Esophagus squamous epithelium (tissue), 4 donors: ENCODE results near the gene QKI.

Experiments
- POLR2A ChIP-seq, 4 donors: fragments of 450-650 bp; IDR thresholded peaks; one replicate each; pipeline ENCODE4 v1.6.1; 2017; ENCODE audit warnings: antibody characterized with exemption in 4 of 4, mild to moderate bottlenecking in 4 of 4, moderate library complexity in 3 of 4
- TF ChIP-seq, protein P1 (sequence below), 6 experiments: fragments of 450-650 bp in 4 of 6; fragments of 200-600 bp in 2 of 6; sonication (generic) in 2 of 6; IDR thresholded peaks; one replicate each; pipeline ENCODE4 v1.5.1; 2016 to 2019; ENCODE audit warnings: antibody characterized with exemption in 6 of 6, mild to moderate bottlenecking in 4 of 6, moderate library complexity in 4 of 6

DNA sequence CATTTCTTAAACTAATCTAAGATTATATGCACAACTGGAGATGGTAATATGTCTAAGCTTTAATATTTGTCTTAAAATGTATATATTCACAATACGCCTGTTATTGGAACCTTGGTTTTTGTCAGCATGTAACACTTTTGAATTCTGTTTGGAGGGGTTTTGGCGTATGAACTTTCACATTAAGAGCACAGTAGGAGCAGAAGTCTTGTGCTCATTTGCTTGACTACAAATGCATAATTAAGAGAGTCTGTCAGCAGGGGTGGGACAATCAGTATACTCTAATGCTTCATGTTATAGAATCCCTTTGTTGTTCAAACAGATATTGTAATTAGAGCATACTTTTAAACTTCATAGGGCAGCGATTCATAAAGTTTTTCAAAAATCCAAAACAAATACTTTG, 112.8 kb downstream of the QKI start:
- no peak for TF ChIP-seq POLR2A (IDR thresholded peaks at IDR 0.05)
- TF ChIP-seq, protein P1, sequence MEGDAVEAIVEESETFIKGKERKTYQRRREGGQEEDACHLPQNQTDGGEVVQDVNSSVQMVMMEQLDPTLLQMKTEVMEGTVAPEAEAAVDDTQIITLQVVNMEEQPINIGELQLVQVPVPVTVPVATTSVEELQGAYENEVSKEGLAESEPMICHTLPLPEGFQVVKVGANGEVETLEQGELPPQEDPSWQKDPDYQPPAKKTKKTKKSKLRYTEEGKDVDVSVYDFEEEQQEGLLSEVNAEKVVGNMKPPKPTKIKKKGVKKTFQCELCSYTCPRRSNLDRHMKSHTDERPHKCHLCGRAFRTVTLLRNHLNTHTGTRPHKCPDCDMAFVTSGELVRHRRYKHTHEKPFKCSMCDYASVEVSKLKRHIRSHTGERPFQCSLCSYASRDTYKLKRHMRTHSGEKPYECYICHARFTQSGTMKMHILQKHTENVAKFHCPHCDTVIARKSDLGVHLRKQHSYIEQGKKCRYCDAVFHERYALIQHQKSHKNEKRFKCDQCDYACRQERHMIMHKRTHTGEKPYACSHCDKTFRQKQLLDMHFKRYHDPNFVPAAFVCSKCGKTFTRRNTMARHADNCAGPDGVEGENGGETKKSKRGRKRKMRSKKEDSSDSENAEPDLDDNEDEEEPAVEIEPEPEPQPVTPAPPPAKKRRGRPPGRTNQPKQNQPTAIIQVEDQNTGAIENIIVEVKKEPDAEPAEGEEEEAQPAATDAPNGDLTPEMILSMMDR (IDR thresholded peaks at IDR 0.05), result no peak
